ENCODE data around the gene RPS2.

DNA sequence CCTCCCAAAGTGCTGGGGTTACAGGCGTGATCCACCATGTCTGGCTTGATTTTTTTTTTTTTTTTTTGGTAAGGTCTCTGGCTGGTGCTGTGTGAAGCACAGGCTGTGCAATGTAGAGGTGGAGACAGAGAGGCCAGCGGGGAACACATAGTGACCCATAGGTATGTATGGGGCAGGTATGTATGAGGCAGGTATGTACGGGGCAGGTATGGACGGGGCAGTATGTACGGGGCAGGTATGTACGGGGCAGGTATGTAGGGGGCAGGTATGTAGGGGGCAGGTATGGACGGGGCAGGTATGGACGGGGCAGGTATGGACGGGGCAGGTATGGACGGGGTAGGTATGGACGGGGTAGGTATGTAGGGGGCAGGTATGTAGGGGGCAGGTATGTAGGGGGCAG, 15.1 kb downstream of the RPS2 start:
- TF ChIP-seq POLR2AphosphoS5 (IDR thresholded peaks at IDR 0.05; ENCODE audit: low read depth, low read length) (no peak), TAF1 (IDR thresholded peaks at IDR 0.05; ENCODE audit: borderline replicate concordance, insufficient read depth, low read length) (no peak), SIN3A (IDR thresholded peaks at IDR 0.05; ENCODE audit: borderline replicate concordance, insufficient read depth, low read length) (no peak)
- TF ChIP-seq, protein P1, sequence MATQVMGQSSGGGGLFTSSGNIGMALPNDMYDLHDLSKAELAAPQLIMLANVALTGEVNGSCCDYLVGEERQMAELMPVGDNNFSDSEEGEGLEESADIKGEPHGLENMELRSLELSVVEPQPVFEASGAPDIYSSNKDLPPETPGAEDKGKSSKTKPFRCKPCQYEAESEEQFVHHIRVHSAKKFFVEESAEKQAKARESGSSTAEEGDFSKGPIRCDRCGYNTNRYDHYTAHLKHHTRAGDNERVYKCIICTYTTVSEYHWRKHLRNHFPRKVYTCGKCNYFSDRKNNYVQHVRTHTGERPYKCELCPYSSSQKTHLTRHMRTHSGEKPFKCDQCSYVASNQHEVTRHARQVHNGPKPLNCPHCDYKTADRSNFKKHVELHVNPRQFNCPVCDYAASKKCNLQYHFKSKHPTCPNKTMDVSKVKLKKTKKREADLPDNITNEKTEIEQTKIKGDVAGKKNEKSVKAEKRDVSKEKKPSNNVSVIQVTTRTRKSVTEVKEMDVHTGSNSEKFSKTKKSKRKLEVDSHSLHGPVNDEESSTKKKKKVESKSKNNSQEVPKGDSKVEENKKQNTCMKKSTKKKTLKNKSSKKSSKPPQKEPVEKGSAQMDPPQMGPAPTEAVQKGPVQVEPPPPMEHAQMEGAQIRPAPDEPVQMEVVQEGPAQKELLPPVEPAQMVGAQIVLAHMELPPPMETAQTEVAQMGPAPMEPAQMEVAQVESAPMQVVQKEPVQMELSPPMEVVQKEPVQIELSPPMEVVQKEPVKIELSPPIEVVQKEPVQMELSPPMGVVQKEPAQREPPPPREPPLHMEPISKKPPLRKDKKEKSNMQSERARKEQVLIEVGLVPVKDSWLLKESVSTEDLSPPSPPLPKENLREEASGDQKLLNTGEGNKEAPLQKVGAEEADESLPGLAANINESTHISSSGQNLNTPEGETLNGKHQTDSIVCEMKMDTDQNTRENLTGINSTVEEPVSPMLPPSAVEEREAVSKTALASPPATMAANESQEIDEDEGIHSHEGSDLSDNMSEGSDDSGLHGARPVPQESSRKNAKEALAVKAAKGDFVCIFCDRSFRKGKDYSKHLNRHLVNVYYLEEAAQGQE (IDR thresholded peaks at IDR 0.05; ENCODE audit: insufficient read depth in 1 of 2, low read depth in 2 of 2, low read length in 2 of 2): no peak

Data from PFSK-1 (cell line).